Osteoblast (primary cell): ENCODE measurements around the gene NUP42. TPM values are rescaled to one million over a fixed set of nuclear protein-coding genes. Genes with fewer than 3 reads are reported as not detected.

Experiments
- DNase-seq: peaks from one replicate; pipeline ENCODE4 v3.0.0; 2011; ENCODE audit warnings: low spot score, mixed read lengths; ENCODE audit not compliant: insufficient read length; ENCODE audit errors: missing footprints
- H2AFZ ChIP-seq: 2 replicates; pipeline ENCODE4 v1.6.0; 2011; ENCODE audit warnings: mild to moderate bottlenecking, low read length
- H3K27ac ChIP-seq: 2 replicates; pipeline ENCODE4 v1.5.1; 2011; ENCODE audit warnings: mild to moderate bottlenecking, low read depth, low read length, moderate library complexity
- H3K27me3 ChIP-seq: 2 replicates; pipeline ENCODE4 v1.6.0; 2012; ENCODE audit warnings: mild to moderate bottlenecking, control low read depth, inconsistent platforms, low read length, moderate library complexity; ENCODE audit not compliant: insufficient read depth
- H3K36me3 ChIP-seq: 2 replicates; pipeline ENCODE4 v1.5.1; 2011; ENCODE audit warnings: mild to moderate bottlenecking, low read length, control low read depth, moderate library complexity; ENCODE audit not compliant: insufficient read depth
- H3K4me1 ChIP-seq: 2 replicates; pipeline ENCODE4 v1.5.1; 2011; ENCODE audit warnings: mild to moderate bottlenecking, low read length, control low read depth, moderate library complexity; ENCODE audit not compliant: insufficient read depth
- H3K4me2 ChIP-seq: 2 replicates; pipeline ENCODE4 v1.6.0; 2011; ENCODE audit warnings: mild to moderate bottlenecking, low read length; ENCODE audit not compliant: insufficient read depth
- H3K4me3 ChIP-seq: fragments of 200-600 bp; sonication (generic); 3 replicates; pipeline ENCODE4 v1.5.1; 2012; ENCODE audit warnings: mild to moderate bottlenecking, low read length, inconsistent platforms; ENCODE audit not compliant: insufficient read depth
- H3K79me2 ChIP-seq: 2 replicates; pipeline ENCODE4 v1.6.0; 2012; ENCODE audit warnings: mild to moderate bottlenecking, low read length, control low read depth, inconsistent platforms; ENCODE audit not compliant: insufficient read depth
- H3K9me3 ChIP-seq: 2 replicates; pipeline ENCODE4 v1.5.1; 2011; ENCODE audit warnings: low read depth, low read length, control low read depth
- H4K20me1 ChIP-seq: 2 replicates; pipeline ENCODE4 v1.6.0; 2012; ENCODE audit warnings: mild to moderate bottlenecking, low read length, control low read depth; ENCODE audit not compliant: insufficient read depth
- total RNA-seq: library from RNA; depleted of rRNA; stranded (reverse); fragments of >200 nt; gene quantifications from 2 replicates; pipeline ENCODE4 v1.2.3, GENCODE V29; 2012
- TF ChIP-seq, protein P1 (sequence below): IDR thresholded peaks from 2 replicates; pipeline ENCODE4 v1.5.1; 2011; ENCODE audit warnings: mild to moderate bottlenecking, low read depth, low read length, moderate library complexity; ENCODE audit errors: extremely low read depth

The NUP42 gene
- total RNA-seq, 1 donor, result 22.4 TPM

DNA sequence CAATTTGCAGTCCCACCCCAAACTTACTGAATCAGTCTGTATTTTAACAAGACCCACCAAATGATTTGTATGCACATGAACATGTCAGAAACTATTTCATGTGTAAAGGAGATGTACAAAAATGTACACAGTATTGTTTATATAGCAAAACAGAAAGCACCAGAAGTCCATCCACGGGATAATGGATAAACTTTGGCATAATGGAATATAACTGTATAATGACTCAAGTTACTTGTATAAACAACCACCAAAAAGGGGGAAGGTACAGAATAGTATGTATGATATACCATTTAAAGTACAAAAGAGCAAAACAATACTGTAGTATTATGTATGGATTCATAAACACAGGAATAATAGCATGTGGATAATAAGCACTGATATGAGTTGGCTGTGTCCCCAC is 22.4 kb downstream of the NUP42 start:
- DNase-seq, result no peak

DNA sequence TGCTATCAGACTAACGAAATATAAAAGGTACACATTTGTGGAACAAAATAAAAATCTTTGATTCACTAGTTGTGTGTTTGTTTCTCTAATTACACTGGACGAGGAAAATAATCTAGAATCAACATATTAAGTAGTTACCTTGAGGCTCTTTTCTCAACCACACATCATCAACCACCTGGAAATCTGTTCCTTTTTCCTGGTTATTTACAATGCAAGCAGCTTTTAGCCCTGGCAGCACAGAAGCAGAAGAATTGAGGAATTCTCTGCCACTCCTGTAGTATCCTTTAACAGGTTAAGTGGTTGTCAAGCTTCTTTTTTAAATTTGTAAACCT is 23.7 kb downstream of the NUP42 start:
- DNase-seq, result no peak
- Histone ChIP-seq H3K4me3 (peak overlapping the region; percentile 51), H3K9me3 (no peaks in the 10 kb centered on the region), H3K79me2 (no peaks in the 10 kb centered on the region), H3K4me1 (no peaks in the 10 kb centered on the region), H3K36me3 (peaks cover 19% of the 10 kb centered on the region), H3K27me3 (no peaks in the 10 kb centered on the region), H4K20me1 (no peaks in the 10 kb centered on the region), H3K4me2 (peak overlapping the region; percentile 39), H2AFZ (peak overlapping the region; percentile 51), H3K27ac (no peak overlapping the region)
- TF ChIP-seq, protein P1, sequence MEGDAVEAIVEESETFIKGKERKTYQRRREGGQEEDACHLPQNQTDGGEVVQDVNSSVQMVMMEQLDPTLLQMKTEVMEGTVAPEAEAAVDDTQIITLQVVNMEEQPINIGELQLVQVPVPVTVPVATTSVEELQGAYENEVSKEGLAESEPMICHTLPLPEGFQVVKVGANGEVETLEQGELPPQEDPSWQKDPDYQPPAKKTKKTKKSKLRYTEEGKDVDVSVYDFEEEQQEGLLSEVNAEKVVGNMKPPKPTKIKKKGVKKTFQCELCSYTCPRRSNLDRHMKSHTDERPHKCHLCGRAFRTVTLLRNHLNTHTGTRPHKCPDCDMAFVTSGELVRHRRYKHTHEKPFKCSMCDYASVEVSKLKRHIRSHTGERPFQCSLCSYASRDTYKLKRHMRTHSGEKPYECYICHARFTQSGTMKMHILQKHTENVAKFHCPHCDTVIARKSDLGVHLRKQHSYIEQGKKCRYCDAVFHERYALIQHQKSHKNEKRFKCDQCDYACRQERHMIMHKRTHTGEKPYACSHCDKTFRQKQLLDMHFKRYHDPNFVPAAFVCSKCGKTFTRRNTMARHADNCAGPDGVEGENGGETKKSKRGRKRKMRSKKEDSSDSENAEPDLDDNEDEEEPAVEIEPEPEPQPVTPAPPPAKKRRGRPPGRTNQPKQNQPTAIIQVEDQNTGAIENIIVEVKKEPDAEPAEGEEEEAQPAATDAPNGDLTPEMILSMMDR, result no peak

More for the DNA sequence above, 22.4 kb downstream of the NUP42 start:
- Histone ChIP-seq H3K27me3 (no peaks in the 10 kb centered on the region), H3K4me1 (no peaks in the 10 kb centered on the region), H3K27ac (no peak overlapping the region), H3K36me3 (peaks cover 32% of the 10 kb centered on the region), H4K20me1 (no peaks in the 10 kb centered on the region), H3K79me2 (no peaks in the 10 kb centered on the region), H3K4me3 (no peak overlapping the region), H3K4me2 (no peak overlapping the region), H3K9me3 (no peaks in the 10 kb centered on the region), H2AFZ (no peak overlapping the region)
- TF ChIP-seq, protein P1, result no peak

DNA sequence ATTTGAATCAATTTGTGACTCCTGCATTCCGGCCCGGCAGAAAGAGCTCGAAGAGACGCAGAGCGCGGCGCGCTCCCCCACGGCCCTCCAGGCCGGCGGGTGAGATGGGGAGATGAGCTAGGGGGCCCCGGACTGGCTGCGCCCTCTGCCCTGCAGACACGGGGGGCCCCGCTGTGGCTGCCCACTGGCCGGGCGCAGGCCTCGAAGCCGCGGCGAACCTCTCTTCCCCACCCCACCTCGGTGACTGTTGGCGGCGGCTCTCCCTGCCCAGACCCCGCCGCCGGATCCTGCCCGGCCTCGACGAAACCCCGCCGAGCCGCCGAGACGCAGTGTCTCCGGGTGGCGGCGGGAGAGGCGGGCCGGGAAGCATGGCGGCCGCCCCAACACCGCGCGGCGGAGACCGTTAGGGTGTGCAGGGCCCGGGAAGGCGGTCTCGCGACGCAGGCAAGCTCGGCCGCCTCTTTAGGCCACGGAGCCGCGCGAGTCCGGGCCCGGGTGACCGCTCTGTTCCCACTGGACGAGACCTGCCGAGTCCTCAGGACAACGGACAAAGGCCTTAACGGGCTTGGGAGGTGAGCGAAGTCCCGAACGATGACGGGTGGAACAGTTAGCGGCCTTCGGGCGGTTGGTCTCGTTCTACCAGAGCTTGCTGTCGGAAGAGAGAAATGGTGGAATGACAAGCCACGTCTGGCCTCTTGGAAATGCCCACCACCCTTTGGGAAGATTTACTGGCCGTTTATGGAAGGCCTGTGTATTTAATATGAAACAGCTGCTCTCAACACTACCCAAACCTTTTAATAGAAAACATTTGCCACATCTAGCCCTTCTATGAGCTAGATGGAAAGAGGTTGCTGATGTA is 24.3 kb downstream of the NUP42 start:
- no peak for DNase-seq
- Histone ChIP-seq H3K9me3 (no peaks in the 10 kb centered on the region), H3K27ac (no peak overlapping the region), H4K20me1 (no peaks in the 10 kb centered on the region), H3K79me2 (no peaks in the 10 kb centered on the region), H3K36me3 (peaks cover 13% of the 10 kb centered on the region), H2AFZ (peak overlapping the region; percentile 83), H3K27me3 (no peaks in the 10 kb centered on the region), H3K4me1 (no peaks in the 10 kb centered on the region), H3K4me2 (peak overlapping the region; percentile 39), H3K4me3 (peak overlapping the region; percentile 51)
- TF ChIP-seq, protein P1, result no peak

DNA sequence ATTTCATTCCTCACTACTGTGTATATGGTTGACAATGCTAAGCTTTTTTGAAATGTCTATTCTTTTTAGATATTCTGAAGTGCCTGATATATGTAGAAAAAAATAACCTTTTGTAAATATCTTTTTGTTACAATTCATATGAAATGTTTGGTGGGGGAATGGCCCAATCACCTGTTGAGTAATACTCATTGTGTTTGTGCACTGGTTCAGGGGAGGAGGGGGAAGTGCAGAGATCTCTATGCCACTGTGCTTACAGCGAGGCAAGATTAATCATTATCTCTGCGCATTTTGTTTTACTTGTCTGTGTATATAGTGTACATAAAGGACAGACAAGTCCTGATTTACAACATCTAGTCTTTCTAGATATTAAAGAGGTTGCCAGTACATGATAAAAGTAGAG is 25.2 kb downstream of the NUP42 start:
- Histone ChIP-seq H3K79me2 (no peaks in the 10 kb centered on the region), H3K4me1 (no peaks in the 10 kb centered on the region), H2AFZ (no peak overlapping the region), H3K36me3 (peaks cover 6% of the 10 kb centered on the region), H4K20me1 (no peaks in the 10 kb centered on the region), H3K27me3 (no peaks in the 10 kb centered on the region), H3K4me3 (no peak overlapping the region), H3K9me3 (no peaks in the 10 kb centered on the region), H3K27ac (no peak overlapping the region), H3K4me2 (no peak overlapping the region)
- TF ChIP-seq, protein P1, result no peak
- no peak for DNase-seq
